Femur (tissue), 1 donor: ENCODE data around the gene CYB5B.
"Not testable (repeated sequence)": the region's sequence is repeated elsewhere in the genome, so short reads cannot be mapped to it uniquely, and the experiment has no call there.

Experiments used
- DNase-seq: peaks from one replicate; pipeline ENCODE4 v3.0.0-alpha.2; 2017

CYB5B gene

GRCh38 chr16:69410219-69410990 is 14.0 kb upstream of the CYB5B start:
- DNase-seq: no peak

DNA sequence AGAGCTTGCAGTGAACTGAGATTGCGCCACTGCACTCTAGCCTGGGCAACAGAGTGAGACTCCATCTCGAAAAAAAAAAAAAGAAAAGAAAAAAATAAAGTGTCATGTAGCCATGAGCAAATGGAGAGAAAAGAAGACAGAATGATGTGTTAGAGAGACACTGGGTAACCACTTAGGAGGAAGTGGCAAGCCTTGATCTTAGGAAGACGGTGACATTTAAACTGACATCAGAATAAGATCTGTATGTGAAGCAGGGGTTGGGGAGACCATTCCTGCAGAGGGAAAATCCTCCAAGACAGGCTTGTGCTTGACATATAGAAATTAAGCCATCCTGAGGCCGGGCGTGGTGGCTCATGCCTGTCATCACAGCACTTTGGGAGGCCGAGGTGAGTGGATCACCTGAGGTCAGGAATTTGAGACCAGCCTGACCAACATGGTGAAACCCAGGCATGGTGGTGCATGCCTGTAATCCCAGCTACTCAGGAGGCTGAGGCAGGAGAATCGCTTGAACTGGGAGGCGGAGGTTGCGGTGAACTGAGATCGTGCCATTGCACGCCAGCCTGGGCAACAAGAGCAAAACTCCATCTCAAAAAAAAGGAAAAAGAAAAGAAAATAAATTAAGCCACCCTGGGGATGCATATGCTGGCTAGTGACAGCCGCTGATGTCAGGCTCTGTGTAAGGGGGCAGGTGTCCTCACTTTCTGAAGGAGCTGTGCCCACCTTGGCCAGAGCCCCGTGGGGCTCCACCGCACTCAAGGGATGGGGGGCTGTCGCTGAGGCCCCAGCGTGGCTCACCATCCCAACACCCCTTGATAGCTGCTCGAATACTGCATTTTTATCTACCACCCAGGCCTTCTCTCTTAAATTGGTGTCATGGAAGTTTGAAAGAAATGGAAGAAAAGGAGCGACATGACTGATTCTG is 13.1 kb upstream of the CYB5B start:
- DNase-seq: no peak

GRCh38 chr16:69412287-69412686 is 12.1 kb upstream of the CYB5B start:
- no peak for DNase-seq

DNA sequence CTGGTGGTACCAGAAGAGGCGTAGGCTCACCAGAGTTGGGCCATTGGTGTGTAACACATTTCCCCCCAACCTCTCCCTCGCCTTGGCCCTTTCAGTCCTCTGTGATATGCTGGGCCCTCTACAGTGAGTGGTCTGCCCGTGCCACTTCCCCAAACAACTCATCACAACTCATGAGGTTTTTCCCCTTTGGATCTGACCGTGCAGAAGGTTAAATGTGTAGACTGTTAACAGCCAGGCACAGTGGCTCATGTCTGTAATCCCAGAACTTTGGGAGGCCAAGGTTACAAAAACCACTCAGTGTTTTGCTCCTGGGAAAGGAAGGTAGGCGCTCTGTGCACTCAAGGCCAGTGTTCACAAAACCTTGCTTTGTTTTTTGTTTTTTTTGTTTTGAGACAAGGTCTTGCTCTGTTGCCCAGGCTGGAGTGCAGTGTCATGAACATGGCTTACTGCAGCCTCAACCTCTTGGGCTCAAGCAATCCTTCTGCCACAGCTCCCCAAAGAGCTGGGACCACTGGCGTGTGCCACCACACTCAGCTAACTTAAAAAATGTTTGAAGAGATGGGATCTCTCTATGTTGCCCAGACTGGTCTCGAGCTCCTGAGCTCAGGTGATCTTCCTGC is 11.3 kb upstream of the CYB5B start:
- no peak for DNase-seq

- no peak for DNase-seq
Observed at GRCh38 chr16:69417520-69418199, 6.8 kb upstream of the CYB5B start.

- no peak for DNase-seq
Observed at GRCh38 chr16:69419956-69420355, 4.5 kb upstream of the CYB5B start.

DNA sequence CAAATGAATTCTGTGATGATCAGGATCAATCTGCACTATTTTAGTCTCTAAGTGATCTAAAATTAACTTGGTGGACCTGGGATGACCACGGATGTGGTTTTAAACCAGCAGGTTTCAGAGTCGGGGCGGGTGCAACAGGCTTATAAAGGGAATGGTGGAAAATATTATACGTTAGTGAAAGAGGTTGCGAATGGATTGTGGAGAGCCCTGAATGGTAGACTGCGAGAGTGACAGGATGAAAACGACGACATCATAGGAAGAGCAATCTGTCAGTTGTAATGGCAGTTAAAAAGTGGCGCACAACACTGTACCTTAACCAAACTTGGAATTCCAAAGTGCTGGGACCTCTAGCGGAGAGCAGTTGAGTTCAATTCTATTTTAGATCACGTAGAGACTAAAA is 1.2 kb upstream of the CYB5B start:
- no peak for DNase-seq

DNA sequence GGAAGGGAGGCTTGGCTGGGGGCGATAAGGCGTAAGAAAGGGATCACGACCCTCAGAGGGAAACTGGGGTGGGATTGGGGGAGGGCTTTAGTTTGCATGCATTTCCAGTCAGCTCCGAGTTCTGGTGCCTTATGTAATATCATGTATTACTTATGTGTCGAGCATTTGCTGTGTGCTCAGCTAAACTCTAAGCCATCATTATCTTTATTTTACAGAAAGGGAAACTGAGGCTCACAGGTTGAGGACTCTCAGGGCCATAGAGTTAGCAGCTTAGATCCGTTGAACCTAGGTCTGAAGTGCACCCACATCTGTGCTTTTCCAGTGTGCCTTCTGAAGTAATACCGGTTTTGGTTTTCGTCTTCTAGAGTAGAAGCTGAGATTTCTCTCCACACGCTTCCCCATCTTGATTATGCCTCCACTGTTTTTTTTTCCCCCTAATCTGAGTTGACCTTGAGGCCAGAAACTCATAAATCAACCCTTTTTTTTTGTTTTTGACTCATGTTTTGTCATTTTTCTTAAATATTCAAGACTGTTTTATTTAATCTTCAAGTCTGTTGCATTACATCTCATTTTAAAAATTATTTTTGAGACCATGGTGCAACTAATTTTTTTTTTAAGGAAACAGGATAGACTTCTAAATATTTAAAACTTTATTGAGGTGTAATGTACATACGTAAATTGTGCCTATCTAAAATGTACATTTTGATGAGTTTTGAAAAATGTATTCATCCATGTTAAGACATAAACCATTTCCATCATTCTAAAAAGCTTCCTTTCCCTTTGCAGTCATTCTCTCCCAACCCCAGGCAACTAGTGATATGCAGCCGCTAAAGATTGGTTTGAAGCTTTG is 741 bp downstream of the CYB5B start:
- no peak for DNase-seq

GRCh38 chr16:69428652-69429051 is 4.2 kb downstream of the CYB5B start:
- DNase-seq: no peak

- DNase-seq: not testable (repeated sequence)
Observed at GRCh38 chr16:69429058-69429640, 4.7 kb downstream of the CYB5B start.

DNA sequence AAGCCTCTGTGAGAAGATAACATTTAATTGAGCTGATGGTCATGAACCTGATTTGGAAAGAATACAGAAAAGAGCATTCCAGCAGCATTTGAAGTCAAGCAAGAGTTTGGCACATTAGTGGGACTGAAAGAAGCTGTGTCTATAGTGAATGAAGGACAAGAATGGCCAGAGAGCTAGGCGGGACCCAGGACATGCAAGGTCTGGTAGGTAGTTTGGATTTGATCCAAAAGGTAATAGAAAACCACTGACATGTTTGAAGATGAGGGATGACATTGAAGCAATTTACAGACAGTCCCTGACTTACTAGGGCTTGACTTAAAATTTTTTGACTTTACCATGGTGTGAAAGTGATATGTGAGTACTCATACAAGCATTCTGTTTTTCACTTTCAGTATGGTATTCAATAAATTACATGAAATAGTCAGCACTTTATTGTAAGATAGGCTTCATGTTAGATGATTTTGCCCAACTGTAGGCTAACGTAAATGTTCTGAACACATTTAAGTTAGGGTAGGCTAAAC is 7.6 kb downstream of the CYB5B start:
- DNase-seq: no peak

DNA sequence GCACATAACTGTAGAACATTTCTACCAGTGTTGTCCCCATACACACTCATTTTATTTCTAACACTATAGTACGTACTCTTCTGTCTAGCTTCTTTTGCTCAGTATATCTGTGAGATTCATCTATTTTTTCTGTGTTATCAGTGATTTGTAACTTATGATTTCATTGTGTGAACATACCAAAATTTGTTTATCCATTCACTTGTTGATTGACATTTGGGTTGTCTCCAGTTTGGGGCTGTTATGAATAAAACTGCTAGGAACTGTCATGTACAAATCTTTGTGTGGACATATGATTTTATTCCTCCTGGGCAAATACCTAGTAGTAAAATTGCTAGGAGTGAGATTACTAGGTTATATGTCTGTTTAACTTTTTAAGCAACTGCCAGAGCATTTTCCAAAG is 9.6 kb downstream of the CYB5B start:
- no peak for DNase-seq

- DNase-seq: no peak
Observed at GRCh38 chr16:69435977-69436820, 11.8 kb downstream of the CYB5B start.

GRCh38 chr16:69436896-69437295 is 12.5 kb downstream of the CYB5B start:
- no peak for DNase-seq

DNA sequence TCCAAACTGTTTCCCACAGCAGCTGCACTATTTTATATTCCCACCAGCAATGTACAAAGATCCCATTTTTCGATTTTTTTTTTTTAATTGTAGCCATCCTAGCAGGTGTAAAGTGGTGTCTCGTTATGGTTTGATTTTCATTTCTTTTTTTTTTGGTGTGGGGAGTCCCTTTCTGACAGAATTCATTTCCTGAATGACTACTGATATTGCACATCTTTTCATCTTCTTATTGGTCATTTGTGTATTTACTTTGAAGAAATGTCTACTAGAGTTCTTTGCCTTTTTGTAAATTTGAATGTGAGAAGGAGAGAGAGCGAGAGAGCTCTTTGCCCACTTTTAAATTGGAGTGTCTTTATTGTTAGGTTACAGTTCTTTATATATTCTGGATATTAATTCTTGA is 14.0 kb downstream of the CYB5B start:
- DNase-seq: no peak

GRCh38 chr16:69440250-69440649 is 15.8 kb downstream of the CYB5B start:
- DNase-seq: no peak

GRCh38 chr16:69441030-69441429 is 16.6 kb downstream of the CYB5B start:
- not testable (repeated sequence) for DNase-seq

DNA sequence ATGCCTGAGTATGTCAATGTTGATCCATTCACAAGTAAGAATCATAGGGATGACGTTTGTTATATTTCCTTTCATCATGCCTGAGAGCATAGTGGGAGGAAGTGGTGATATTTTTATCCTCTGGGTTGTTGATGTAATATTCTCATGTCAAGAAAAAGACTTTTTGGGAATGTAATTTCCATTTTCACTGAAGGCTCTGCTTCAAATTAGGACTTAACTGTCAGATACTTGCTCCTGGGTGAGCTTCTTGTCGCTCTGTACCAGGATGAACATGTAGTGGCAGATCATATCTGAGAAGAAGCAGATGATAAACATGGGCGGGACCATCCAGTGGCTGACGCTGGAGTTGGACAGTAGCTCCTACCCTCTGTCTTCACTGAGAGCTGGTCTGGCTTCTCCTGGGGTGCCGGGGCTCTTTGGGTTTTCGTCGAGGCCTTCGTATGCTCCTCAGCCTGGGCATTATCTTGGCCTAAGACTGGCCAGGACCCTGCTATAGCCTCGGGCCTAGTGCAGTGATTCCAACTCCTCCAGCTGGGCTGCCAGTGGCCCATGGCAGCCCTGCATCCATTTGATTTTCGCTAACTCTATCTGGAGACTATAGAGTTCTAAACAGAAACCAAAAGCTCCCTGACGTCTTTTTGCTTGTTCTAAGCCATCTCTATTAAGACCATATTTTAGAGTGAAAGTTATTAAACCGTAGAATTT is 19.7 kb downstream of the CYB5B start:
- DNase-seq: no peak

DNA sequence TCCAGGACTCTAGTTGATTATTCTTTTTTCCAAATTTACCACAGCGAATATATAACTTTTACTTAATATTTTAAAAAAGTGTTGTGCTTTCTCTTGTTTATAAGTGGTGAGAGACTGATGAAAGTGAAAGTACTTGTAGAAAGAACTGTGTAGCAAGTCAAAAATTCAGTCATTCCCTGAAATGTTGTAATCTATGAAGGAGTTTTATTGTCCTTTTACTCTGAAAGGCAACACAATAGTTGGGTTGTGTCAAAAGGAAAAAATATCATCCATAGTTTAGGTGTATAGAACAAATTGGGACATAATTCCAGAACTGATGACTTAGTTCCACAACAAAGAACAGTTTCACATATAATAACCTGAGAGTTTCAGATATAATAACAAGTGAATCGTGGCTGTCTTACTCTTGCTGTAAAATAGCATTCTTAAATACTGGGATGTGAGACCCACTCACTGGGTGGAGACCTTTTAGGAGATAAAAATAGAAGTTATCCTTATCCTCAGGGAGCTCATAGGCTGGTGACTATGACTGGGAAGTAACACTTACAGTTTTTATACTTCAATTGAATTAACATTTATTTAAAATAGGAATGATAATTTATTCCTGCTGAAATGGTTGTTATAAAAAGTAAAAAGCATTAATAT is 20.6 kb downstream of the CYB5B start:
- DNase-seq: no peak
